H9 (cell line): ENCODE measurements around the gene MICB. TPM values are rescaled to one million over a fixed set of nuclear protein-coding genes. Genes with fewer than 3 reads are reported as not detected.

Experiments
- DNase-seq: peaks from one replicate; pipeline ENCODE4 v3.0.0-alpha.2; 2017
- H2AFZ ChIP-seq: one replicate; pipeline ENCODE4 v1.6.1; 2013; ENCODE audit warnings: mild to moderate bottlenecking, low read length, control low read depth, moderate library complexity
- H2AK5ac ChIP-seq: 2 replicates; pipeline ENCODE4 v1.6.1; 2013; ENCODE audit warnings: low read length, control low read depth, mixed read lengths; ENCODE audit not compliant: insufficient read length
- H2BK120ac ChIP-seq: one replicate; pipeline ENCODE4 v1.6.1; 2013; ENCODE audit warnings: low read depth, mild to moderate bottlenecking, low read length, control low read depth, inconsistent platforms; ENCODE audit not compliant: poor library complexity, severe bottlenecking
- H2BK12ac ChIP-seq: 2 replicates; pipeline ENCODE4 v1.6.1; 2013; ENCODE audit warnings: low read length, control low read depth, mixed read lengths, low read depth; ENCODE audit not compliant: insufficient read length
- H2BK15ac ChIP-seq: 2 replicates; pipeline ENCODE4 v1.6.1; 2013; ENCODE audit warnings: low read depth, low read length, control low read depth
- H2BK20ac ChIP-seq: one replicate; pipeline ENCODE4 v1.6.1; 2013; ENCODE audit warnings: low read depth, mild to moderate bottlenecking, low read length, control low read depth, inconsistent platforms; ENCODE audit not compliant: poor library complexity, severe bottlenecking
- H2BK5ac ChIP-seq: 2 replicates; pipeline ENCODE4 v1.6.1; 2013; ENCODE audit warnings: low read length, control low read depth, mixed read lengths; ENCODE audit not compliant: insufficient read length
- H3K14ac ChIP-seq: 2 replicates; pipeline ENCODE4 v1.6.1; 2013; ENCODE audit warnings: low read length, control low read depth; ENCODE audit not compliant: insufficient read depth
- H3K18ac ChIP-seq: 2 replicates; pipeline ENCODE4 v1.6.1; 2013; ENCODE audit warnings: low read depth, mild to moderate bottlenecking, mixed read lengths, low read length, control low read depth; ENCODE audit not compliant: insufficient read length
- H3K23ac ChIP-seq: 2 replicates; pipeline ENCODE4 v1.6.1; 2013; ENCODE audit warnings: low read length, control low read depth, mixed read lengths, low read depth; ENCODE audit not compliant: insufficient read length
- H3K23me2 ChIP-seq: 2 replicates; pipeline ENCODE4 v1.6.1; 2013; ENCODE audit warnings: low read depth, mild to moderate bottlenecking, mixed read lengths, low read length, control low read depth; ENCODE audit not compliant: insufficient read length, poor library complexity, severe bottlenecking
- H3K27ac ChIP-seq: 2 replicates; pipeline ENCODE4 v1.5.1; 2013; ENCODE audit warnings: low read length, control low read depth, mixed read lengths, low read depth; ENCODE audit not compliant: insufficient read length
- H3K27me3 ChIP-seq: 2 replicates; pipeline ENCODE4 v1.6.1; 2013; ENCODE audit warnings: low read length, control low read depth, inconsistent platforms; ENCODE audit not compliant: insufficient read depth
- H3K4ac ChIP-seq: 2 replicates; pipeline ENCODE4 v1.6.1; 2013; ENCODE audit warnings: low read depth, mild to moderate bottlenecking, control low read depth, inconsistent platforms, low read length, moderate library complexity
- H3K4me1 ChIP-seq: 2 replicates; pipeline ENCODE4 v1.6.1; 2013; ENCODE audit warnings: low read length, control low read depth, inconsistent platforms; ENCODE audit not compliant: insufficient read depth
- H3K4me2 ChIP-seq: 2 replicates; pipeline ENCODE4 v1.6.1; 2013; ENCODE audit warnings: low read length, control low read depth, mixed read lengths; ENCODE audit not compliant: insufficient read length, insufficient read depth
- H3K56ac ChIP-seq: 2 replicates; pipeline ENCODE4 v1.6.1; 2013; ENCODE audit warnings: low read depth, mild to moderate bottlenecking, mixed read lengths, low read length, control low read depth; ENCODE audit not compliant: insufficient read length
- H3K79me1 ChIP-seq: 2 replicates; pipeline ENCODE4 v1.6.1; 2013; ENCODE audit warnings: low read depth, mild to moderate bottlenecking, moderate library complexity, low read length, control low read depth, inconsistent platforms; ENCODE audit not compliant: insufficient read depth, poor library complexity, severe bottlenecking
- H3K79me2 ChIP-seq: 2 replicates; pipeline ENCODE4 v1.6.1; 2013; ENCODE audit warnings: low read length, control low read depth, inconsistent platforms; ENCODE audit not compliant: insufficient read depth
- H3K9ac ChIP-seq: 2 replicates; pipeline ENCODE4 v1.6.1; 2013; ENCODE audit warnings: low read length, control low read depth, mixed read lengths; ENCODE audit not compliant: insufficient read length; ENCODE audit errors: extremely low read depth
- H3K9me3 ChIP-seq: one replicate; pipeline ENCODE4 v1.6.1; 2013; ENCODE audit warnings: low read depth, low read length, inconsistent platforms; ENCODE audit not compliant: control insufficient read depth
- H3T11ph ChIP-seq: one replicate; pipeline ENCODE4 v1.6.1; 2013; ENCODE audit warnings: mild to moderate bottlenecking, low read length, control low read depth, inconsistent platforms
- H4K20me1 ChIP-seq: one replicate; pipeline ENCODE4 v1.6.1; 2013; ENCODE audit not compliant: control insufficient read depth, insufficient read length, insufficient read depth
- H4K5ac ChIP-seq: 2 replicates; pipeline ENCODE4 v1.6.1; 2013; ENCODE audit warnings: low read depth, mild to moderate bottlenecking, mixed read lengths, low read length, control low read depth; ENCODE audit not compliant: insufficient read length
- H4K8ac ChIP-seq: replicated peaks from 2 replicates; pipeline ENCODE4 v1.6.1; 2013; ENCODE audit warnings: low read length, control low read depth, mixed read lengths, low read depth; ENCODE audit not compliant: insufficient read length
- H4K91ac ChIP-seq: 2 replicates; pipeline ENCODE4 v1.6.1; 2013; ENCODE audit warnings: low read depth, mild to moderate bottlenecking, moderate library complexity, mixed read lengths, low read length, control low read depth; ENCODE audit not compliant: insufficient read length
- H3K27ac Mint-ChIP-seq, 3 experiments: 2 replicates in 2 of 3; 3 replicates in 1 of 3; pipeline ENCODE4 v1.8.0; 2020 to 2021; ENCODE audit warnings: mixed read lengths in 3 of 3, mild to moderate bottlenecking in 1 of 3, moderate library complexity in 1 of 3
- H3K27me3 Mint-ChIP-seq: 2 replicates; pipeline ENCODE4 v1.8.0; 2021; ENCODE audit warnings: low read depth, mild to moderate bottlenecking, moderate library complexity, mixed read lengths
- H3K36me3 Mint-ChIP-seq, 3 experiments: 2 replicates in 2 of 3; 3 replicates in 1 of 3; pipeline ENCODE4 v1.8.0; 2020 to 2021; ENCODE audit warnings: low read depth in 3 of 3, mixed read lengths in 3 of 3; ENCODE audit not compliant: insufficient read depth in 1 of 3
- H3K4me1 Mint-ChIP-seq, 2 experiments: 2 replicates each; pipeline ENCODE4 v1.8.0; 2020; ENCODE audit warnings: mixed read lengths in 2 of 2
- H3K4me3 Mint-ChIP-seq, 2 experiments: 2 replicates in 1 of 2; 3 replicates in 1 of 2; pipeline ENCODE4 v1.8.0; 2020 to 2021; ENCODE audit warnings: mild to moderate bottlenecking in 2 of 2, mixed read lengths in 2 of 2, moderate library complexity in 1 of 2
- H3K9me3 Mint-ChIP-seq, 2 experiments: 2 replicates in 1 of 2; 3 replicates in 1 of 2; pipeline ENCODE4 v1.8.0; 2020; ENCODE audit warnings: mild to moderate bottlenecking in 2 of 2, mixed read lengths in 2 of 2, moderate library complexity in 1 of 2
- CTCF ChIP-seq: fragments of 200-600 bp; sonication (generic); conservative IDR thresholded peaks from 3 replicates; pipeline ENCODE4 v1.8.0; 2021; ENCODE audit warnings: antibody characterized with exemption, mild to moderate bottlenecking
- WGBS: extraction: QIAGEN DNeasy Blood & Tissue Kit; methylation state at CpG from one replicate; pipeline ENCODE4 v1.1.7; 2013; ENCODE audit warnings: missing lambda C conversion rate, low lambda C conversion rate, mixed read lengths; ENCODE audit not compliant: insufficient read length; ENCODE audit errors: extremely low coverage; 5-methylcytosine and 5-hydroxymethylcytosine counted together
- total RNA-seq: library from RNA; stranded (reverse); gene quantifications from 2 replicates; pipeline ENCODE4 v1.2.1, GENCODE V29; 2021

MICB gene
- total RNA-seq, 1 experiment from 2014 or later = 6.2 TPM

- H2BK120ac ChIP-seq = no peak overlapping the region
Measured at GRCh38 chr6:31468311-31468710, 29.6 kb upstream of the MICB start.

More at GRCh38 chr6:31468311-31468710, 29.6 kb upstream of the MICB start:
- no peak overlapping the region for H2AFZ ChIP-seq
- H3K27ac Mint-ChIP-seq = no peak overlapping the region
- H2BK20ac ChIP-seq = no peak overlapping the region
- no peak overlapping the region for H3K23ac ChIP-seq
- H3K9me3 Mint-ChIP-seq = no peaks in the 10 kb centered on the region
- no peak overlapping the region for H3K9ac ChIP-seq
- H3K4me2 ChIP-seq = no peak overlapping the region
- no peaks in the 10 kb centered on the region for H3K9me3 ChIP-seq
- H3K79me1 ChIP-seq = no peaks in the 10 kb centered on the region
- DNase-seq = no peak
- H2BK5ac ChIP-seq = no peak overlapping the region
- H3K27me3 Mint-ChIP-seq = peaks cover 30% of the 10 kb centered on the region
- no peak overlapping the region for H2BK15ac ChIP-seq
- H3K36me3 Mint-ChIP-seq = peaks cover 0 to 3% (median 0%) of the 10 kb centered on the region in 3 experiments; a peak in 1 of 7 replicates
- H3K4me3 Mint-ChIP-seq = no peak overlapping the region
- H2BK12ac ChIP-seq = no peak overlapping the region
- no peak overlapping the region for H3K18ac ChIP-seq
- H4K8ac ChIP-seq = no peak overlapping the region
- H3K4me1 ChIP-seq = peaks cover 2% of the 10 kb centered on the region; the same call in 1 of the 2 replicates
- H4K20me1 ChIP-seq = no peaks in the 10 kb centered on the region
- no peaks in the 10 kb centered on the region for H3K27me3 ChIP-seq
- TF ChIP-seq CTCF = no peak
- H3K27ac ChIP-seq = no peak overlapping the region
- no peaks in the 10 kb centered on the region for H3K23me2 ChIP-seq
- H3T11ph ChIP-seq = no peak overlapping the region
- H3K79me2 ChIP-seq = no peaks in the 10 kb centered on the region
- no peak overlapping the region for H3K4ac ChIP-seq
- H2AK5ac ChIP-seq = no peak overlapping the region
- H4K91ac ChIP-seq = no peak overlapping the region
- no peak overlapping the region for H3K14ac ChIP-seq
- no CpG with 5 or more reads among the region's 2 CpGs for WGBS
- H3K4me1 Mint-ChIP-seq = peaks cover 2 to 6% of the 10 kb centered on the region in 2 experiments
- no peak overlapping the region for H3K56ac ChIP-seq
- no peak overlapping the region for H4K5ac ChIP-seq
